MM.1S (cell line): ENCODE results near the gene ATP23.

Source experiments
- DNase-seq: peaks from one replicate; pipeline ENCODE4 v3.0.0-alpha.2; 2015
- H2AFZ ChIP-seq: fragments of 300-600 bp; sonication (generic); 2 replicates; pipeline ENCODE4 v1.6.0; 2016; ENCODE audit warnings: antibody characterized with exemption, low read length
- H3F3A ChIP-seq: fragments of 300-600 bp; sonication (generic); 2 replicates; pipeline ENCODE4 v1.6.1; 2016; ENCODE audit warnings: mild to moderate bottlenecking, antibody characterized with exemption, low read length, moderate library complexity, mixed read lengths; ENCODE audit not compliant: insufficient read depth
- H3K27ac ChIP-seq: fragments of 300-600 bp; sonication (generic); 2 replicates; pipeline ENCODE4 v1.5.1; 2016; ENCODE audit warnings: mild to moderate bottlenecking, low read length
- H3K27me3 ChIP-seq: fragments of 300-600 bp; sonication (generic); replicated peaks from 2 replicates; pipeline ENCODE4 v1.6.0; 2016; ENCODE audit warnings: low read length; ENCODE audit not compliant: insufficient read depth
- H3K36me3 ChIP-seq: fragments of 300-600 bp; sonication (generic); replicated peaks from 2 replicates; pipeline ENCODE4 v1.6.1; 2016; ENCODE audit warnings: mild to moderate bottlenecking, low read length, mixed read lengths; ENCODE audit not compliant: insufficient read depth
- H3K4me1 ChIP-seq: fragments of 300-600 bp; sonication (generic); 2 replicates; pipeline ENCODE4 v1.6.1; 2016; ENCODE audit warnings: low read length, mixed read lengths
- H3K4me2 ChIP-seq: fragments of 300-600 bp; sonication (generic); 2 replicates; pipeline ENCODE4 v1.6.0; 2016; ENCODE audit warnings: low read depth, low read length
- H3K4me3 ChIP-seq: fragments of 300-600 bp; sonication (generic); 2 replicates; pipeline ENCODE4 v1.5.1; 2016; ENCODE audit warnings: low read length, mixed read lengths
- H3K79me2 ChIP-seq: fragments of 300-600 bp; sonication (generic); 2 replicates; pipeline ENCODE4 v1.6.1; 2016; ENCODE audit warnings: mixed run types, low read length, mixed read lengths
- H3K9ac ChIP-seq: fragments of 300-600 bp; sonication (generic); 2 replicates; pipeline ENCODE4 v1.6.1; 2016; ENCODE audit warnings: low read length, mixed read lengths
- H3K9me2 ChIP-seq: fragments of 300-600 bp; sonication (generic); replicated peaks from 2 replicates; pipeline ENCODE4 v1.6.1; 2016; ENCODE audit warnings: mild to moderate bottlenecking, low read length, mixed read lengths; ENCODE audit not compliant: insufficient read depth
- H3K9me3 ChIP-seq: fragments of 300-600 bp; sonication (generic); replicated peaks from 2 replicates; pipeline ENCODE4 v1.6.1; 2016; ENCODE audit warnings: mild to moderate bottlenecking, low read length, mixed read lengths; ENCODE audit not compliant: insufficient read depth
- H4K20me1 ChIP-seq: fragments of 300-600 bp; sonication (generic); 2 replicates; pipeline ENCODE4 v1.6.1; 2016; ENCODE audit warnings: mild to moderate bottlenecking, low read length, moderate library complexity, mixed read lengths; ENCODE audit not compliant: insufficient read depth
- EZH2 ChIP-seq: fragments of 300-600 bp; sonication (generic); optimal IDR thresholded peaks from 2 replicates; pipeline ENCODE3; 2017; ENCODE audit warnings: low read depth, mild to moderate bottlenecking, antibody characterized with exemption, low read length, mixed read lengths
- EZH2phosphoT487 ChIP-seq: fragments of 300-600 bp; sonication (generic); IDR thresholded peaks from 2 replicates; pipeline ENCODE4 v1.6.1; 2018; ENCODE audit warnings: antibody characterized with exemption, low read length
- TF ChIP-seq, protein P1 (sequence below): fragments of 300-600 bp; sonication (generic); IDR thresholded peaks from 2 replicates; pipeline ENCODE4 v1.5.1; 2016; ENCODE audit warnings: antibody characterized with exemption, low read length, mixed read lengths

ATP23 gene

DNA sequence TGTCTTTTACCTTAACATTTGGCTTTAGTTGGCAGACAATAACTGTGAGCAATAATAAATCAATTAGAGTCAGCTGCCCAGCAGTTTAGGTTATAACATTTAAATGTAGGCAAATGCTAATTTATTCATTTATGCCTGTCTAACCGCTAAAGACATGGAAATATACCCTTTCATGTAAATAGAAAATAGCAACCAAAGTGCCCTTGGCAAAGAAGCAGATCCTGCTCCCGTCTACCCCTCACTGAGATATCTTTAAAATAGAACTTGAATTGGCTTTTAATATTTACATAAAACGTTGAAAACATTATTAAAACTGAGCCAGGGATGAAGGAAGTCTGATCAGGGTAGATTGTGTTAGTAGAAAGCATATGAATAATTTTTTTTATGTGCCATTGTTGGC lies 67.3 kb downstream of the ATP23 start:
- H3K9me2 ChIP-seq = no peaks in the 10 kb centered on the region
- H3K4me3 ChIP-seq = no peak overlapping the region
- no peak overlapping the region for H3K4me2 ChIP-seq
- H3K9me3 ChIP-seq = no peaks in the 10 kb centered on the region
- H3K27me3 ChIP-seq = no peaks in the 10 kb centered on the region
- H2AFZ ChIP-seq = no peak overlapping the region
- no peak for TF ChIP-seq EZH2
- TF ChIP-seq, protein P1, sequence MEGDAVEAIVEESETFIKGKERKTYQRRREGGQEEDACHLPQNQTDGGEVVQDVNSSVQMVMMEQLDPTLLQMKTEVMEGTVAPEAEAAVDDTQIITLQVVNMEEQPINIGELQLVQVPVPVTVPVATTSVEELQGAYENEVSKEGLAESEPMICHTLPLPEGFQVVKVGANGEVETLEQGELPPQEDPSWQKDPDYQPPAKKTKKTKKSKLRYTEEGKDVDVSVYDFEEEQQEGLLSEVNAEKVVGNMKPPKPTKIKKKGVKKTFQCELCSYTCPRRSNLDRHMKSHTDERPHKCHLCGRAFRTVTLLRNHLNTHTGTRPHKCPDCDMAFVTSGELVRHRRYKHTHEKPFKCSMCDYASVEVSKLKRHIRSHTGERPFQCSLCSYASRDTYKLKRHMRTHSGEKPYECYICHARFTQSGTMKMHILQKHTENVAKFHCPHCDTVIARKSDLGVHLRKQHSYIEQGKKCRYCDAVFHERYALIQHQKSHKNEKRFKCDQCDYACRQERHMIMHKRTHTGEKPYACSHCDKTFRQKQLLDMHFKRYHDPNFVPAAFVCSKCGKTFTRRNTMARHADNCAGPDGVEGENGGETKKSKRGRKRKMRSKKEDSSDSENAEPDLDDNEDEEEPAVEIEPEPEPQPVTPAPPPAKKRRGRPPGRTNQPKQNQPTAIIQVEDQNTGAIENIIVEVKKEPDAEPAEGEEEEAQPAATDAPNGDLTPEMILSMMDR = no peak
- TF ChIP-seq EZH2phosphoT487 = no peak
- H3K79me2 ChIP-seq = no peaks in the 10 kb centered on the region
- no peaks in the 10 kb centered on the region for H4K20me1 ChIP-seq
- DNase-seq = no peak
- no peaks in the 10 kb centered on the region for H3F3A ChIP-seq
- no peaks in the 10 kb centered on the region for H3K36me3 ChIP-seq
- no peak overlapping the region for H3K9ac ChIP-seq
- no peak overlapping the region for H3K27ac ChIP-seq
- no peaks in the 10 kb centered on the region for H3K4me1 ChIP-seq
